GM12892 (cell line): ENCODE data around the gene SEPHS1.

ENCODE experiments used
- POLR2A ChIP-seq: IDR thresholded peaks from 2 replicates; pipeline ENCODE4 v1.6.1; 2011; ENCODE audit warnings: low read depth, low read length, control low read depth
- POLR2AphosphoS5 ChIP-seq: IDR thresholded peaks from 2 replicates; pipeline ENCODE4 v1.6.1; 2011; ENCODE audit warnings: low read depth, low read length, control low read depth
- TAF1 ChIP-seq: IDR thresholded peaks from 2 replicates; pipeline ENCODE4 v1.6.1; 2011; ENCODE audit warnings: low read depth, mild to moderate bottlenecking, control low read depth, low read length, borderline replicate concordance

- TF ChIP-seq POLR2AphosphoS5 = no peak
- no peak for TF ChIP-seq TAF1
- TF ChIP-seq POLR2A = no peak
Observed at GRCh38 chr10:13347500-13348156, 465 bp downstream of the SEPHS1 start.
